ENCODE data around the gene CYP2S1.
"Not testable (repeated sequence)": the region's sequence is repeated elsewhere in the genome, so short reads cannot be mapped to it uniquely, and the experiment has no call there.

CYP2S1 gene, protein sequence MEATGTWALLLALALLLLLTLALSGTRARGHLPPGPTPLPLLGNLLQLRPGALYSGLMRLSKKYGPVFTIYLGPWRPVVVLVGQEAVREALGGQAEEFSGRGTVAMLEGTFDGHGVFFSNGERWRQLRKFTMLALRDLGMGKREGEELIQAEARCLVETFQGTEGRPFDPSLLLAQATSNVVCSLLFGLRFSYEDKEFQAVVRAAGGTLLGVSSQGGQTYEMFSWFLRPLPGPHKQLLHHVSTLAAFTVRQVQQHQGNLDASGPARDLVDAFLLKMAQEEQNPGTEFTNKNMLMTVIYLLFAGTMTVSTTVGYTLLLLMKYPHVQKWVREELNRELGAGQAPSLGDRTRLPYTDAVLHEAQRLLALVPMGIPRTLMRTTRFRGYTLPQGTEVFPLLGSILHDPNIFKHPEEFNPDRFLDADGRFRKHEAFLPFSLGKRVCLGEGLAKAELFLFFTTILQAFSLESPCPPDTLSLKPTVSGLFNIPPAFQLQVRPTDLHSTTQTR

DNA sequence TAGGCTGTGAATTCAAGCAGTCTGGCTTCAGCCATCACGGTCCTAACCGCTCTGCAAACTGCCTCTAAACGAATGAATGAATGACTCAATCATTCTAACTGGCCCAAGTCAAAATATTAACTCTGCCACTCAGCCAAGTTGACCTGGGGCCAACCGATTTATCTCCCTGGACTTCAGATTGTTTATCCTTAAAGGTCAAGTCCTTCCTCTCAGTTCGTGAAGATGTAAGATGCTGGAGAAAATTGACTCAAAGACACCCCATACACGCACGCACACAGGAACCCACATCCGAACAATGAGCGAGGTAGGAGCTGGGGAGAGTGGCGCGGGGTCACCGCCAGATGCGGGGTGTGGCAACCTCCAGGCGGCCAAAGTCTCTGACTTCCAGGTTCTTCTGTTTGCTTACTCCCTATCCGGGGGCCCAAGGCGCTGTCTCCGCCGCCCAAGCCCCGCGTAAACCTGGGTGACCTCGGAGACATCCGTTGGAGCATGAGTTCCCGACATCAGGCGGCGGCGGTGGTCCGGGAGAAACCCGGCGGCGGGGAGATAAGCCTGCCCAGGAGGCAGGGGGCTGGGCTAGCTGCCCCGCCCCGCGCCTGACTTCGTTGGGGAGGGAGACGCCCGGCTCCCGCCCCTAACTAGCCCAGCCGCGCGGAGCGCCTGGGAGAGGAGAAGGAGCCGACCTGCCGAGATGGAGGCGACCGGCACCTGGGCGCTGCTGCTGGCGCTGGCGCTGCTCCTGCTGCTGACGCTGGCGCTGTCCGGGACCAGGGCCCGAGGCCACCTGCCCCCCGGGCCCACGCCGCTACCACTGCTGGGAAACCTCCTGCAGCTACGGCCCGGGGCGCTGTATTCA lies at the start of gene CYP2S1:
CYP2S1 (plus strand) TSS at position 646 of the 856 bp plus-strand sequence; CDS start at position 692, 46 bp downstream.
- no peak for DNase-seq

DNA sequence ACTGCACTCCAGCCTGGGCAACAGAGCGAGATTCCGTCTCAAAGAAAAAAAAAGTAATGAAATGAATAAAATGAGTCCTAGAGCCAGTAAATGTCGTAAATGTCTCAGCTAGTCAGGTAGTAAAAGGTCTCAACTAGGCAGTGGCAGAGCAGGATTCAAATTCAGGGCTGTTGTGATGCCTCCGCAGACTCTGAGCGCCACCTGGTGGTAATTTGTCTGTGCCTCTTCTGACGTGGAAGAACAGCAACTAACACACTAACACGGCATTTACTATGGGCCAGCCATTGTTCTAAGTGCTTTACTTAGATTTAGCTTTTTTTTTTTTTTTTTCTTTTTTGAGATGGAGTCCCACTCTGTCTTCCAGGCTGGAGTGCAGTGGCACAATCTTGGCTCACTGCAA lies 48.6 kb upstream of the CYP2S1 start:
- peak; percentile 44 for DNase-seq

DNA sequence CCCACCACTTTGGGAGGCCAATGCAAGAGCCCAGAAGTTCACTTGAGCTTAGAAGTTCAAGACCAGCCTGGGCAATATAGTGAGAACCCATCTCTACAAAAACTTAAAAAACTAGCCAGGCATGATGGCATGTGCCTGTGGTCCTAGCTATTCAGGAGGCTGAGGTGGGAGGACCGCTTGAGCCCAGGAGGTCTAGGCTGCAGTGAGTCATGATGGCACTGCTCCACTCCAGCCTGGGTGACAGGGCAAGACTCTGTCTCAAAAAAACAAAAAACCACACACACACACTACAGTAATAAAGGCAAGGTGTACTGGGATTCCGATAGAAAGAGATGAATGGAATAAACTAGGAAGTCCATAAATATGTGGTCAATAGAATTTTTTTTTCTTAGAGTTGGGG lies 43.2 kb upstream of the CYP2S1 start:
- DNase-seq: no peak

DNA sequence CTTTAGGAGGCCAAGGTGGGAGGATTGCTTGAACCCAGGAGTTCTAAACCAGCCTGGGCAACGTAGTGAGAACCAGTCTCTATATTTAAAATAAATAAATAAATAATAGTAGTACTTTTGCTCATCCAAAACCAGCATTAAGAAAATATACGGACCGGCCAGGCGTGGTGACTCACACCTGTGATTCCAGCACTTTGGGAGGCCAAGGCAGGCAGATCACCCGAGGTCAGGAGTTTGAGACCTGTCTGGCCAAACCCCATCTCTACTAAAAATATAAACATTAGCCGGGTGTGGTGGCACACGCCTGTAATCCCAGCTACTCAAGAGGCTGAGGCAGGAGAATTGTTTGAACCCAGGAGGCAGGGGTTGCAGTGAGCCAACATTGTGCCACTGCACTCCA lies 42.0 kb upstream of the CYP2S1 start:
- DNase-seq: not testable (repeated sequence)

DNA sequence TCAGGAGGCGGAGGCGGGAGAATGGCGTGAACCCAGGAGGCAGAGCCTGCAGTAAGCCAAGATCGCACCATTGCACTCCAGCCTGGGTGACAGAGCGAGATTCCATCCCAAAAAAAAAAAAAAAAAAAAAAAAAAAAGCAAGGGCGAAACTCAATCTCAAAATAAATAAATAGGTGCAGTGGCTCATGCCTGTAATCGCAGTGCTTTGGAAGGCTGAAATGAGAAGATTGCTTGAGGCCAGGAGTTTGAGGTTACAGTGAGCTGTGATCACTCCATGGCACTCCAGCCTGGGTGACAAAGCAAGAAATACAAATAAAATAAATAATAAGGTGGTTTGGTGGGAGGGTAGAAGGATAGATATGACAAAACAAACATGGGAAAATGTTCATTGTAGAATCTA lies 39.0 kb upstream of the CYP2S1 start:
- DNase-seq: no peak

DNA sequence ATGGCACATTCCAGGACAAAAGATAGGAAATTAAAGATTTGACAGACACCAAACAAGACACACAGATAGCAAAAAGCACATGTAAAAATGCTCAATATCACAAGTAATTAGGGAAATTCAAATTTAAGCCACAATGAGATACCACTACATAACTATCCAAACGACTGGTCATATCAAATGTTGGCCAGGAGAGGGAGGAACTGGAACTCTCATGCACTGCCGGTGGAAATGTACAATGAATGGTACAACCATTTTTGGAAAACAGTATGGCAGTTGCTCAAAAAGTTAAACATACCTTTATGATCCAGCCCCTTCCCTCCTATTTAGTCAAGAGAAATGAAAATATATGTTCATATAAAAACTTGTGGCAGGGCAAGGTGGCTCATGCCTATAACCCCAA lies 36.8 kb upstream of the CYP2S1 start:
- DNase-seq: no peak

DNA sequence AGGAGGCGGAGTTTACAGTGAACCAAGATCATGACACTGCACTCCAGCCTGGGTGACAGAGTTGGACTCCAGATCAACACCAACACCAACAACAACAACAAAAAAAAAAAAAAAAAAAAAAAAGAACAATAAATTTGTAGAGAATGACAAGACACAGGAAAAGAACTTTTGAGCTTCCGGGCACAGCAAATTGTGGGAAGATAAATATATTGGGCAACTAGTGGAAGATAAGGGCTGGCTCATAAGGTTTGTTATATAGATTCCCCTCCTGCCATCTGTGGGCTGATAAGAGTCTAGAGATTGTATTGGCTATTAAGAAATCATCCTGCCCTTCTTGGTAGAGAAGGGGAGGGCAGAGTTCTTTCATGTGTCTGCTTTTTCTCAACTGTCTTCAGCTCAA lies 33.1 kb upstream of the CYP2S1 start:
- DNase-seq: no peak

DNA sequence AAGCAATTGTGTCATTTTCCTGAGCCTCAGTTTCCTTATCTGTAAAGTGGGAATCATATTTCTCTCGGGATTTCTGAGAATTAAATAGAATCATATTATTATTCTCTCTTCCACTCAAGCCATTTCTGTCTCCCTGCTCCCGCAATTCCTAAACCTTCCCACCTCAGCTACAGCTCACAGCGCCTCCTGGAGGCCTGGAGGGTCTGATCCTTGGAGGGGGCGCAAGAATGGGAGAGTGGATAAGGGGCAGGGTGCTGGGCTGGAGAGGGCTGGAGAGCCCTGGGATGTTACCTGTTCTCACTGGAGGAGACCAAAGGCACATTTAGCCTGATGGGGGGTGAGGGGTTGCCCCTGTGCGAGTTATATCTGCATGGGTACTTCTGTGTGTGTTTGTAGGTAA lies 31.1 kb upstream of the CYP2S1 start:
- DNase-seq: no peak

DNA sequence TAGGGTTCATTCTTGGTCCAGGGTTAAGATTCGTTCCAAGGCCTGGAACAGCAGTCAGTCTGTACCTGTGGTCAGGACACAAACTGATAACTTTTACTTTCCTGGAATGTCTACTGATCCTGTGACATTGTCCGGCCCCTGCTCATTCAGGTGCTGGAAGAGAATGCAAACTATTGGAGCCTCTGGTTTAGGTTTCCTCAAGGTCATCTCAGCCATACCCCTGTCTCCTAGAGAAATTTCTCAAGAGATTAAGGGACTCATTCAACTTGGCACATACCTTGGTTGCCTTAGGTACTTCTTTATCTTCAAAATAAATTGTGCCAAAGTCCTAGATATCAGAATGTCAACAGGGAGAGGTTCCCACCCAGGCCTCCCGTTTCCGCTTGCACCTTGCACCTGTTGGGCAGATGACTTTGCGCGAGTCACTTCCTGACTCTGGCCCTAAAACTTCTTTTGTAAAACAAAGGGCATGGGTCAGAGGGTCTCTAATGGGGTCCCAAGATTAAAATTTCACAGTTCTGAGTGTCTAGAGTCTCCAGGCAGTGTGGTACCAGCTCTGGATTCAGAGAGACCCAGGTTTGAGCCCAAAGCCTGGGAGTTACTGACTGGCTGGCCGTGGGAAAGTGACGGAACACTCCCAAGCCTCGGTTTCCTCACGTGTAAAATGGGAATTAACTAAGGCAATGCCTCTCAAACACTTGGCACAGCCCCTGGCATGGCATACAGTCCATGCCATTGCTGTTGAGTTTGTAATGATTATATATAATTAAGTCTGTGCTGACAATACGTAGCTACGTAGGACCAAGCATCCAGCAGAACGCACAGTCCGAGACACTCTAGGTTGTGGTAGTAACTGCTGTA lies 25.8 kb upstream of the CYP2S1 start:
- no peak for DNase-seq

DNA sequence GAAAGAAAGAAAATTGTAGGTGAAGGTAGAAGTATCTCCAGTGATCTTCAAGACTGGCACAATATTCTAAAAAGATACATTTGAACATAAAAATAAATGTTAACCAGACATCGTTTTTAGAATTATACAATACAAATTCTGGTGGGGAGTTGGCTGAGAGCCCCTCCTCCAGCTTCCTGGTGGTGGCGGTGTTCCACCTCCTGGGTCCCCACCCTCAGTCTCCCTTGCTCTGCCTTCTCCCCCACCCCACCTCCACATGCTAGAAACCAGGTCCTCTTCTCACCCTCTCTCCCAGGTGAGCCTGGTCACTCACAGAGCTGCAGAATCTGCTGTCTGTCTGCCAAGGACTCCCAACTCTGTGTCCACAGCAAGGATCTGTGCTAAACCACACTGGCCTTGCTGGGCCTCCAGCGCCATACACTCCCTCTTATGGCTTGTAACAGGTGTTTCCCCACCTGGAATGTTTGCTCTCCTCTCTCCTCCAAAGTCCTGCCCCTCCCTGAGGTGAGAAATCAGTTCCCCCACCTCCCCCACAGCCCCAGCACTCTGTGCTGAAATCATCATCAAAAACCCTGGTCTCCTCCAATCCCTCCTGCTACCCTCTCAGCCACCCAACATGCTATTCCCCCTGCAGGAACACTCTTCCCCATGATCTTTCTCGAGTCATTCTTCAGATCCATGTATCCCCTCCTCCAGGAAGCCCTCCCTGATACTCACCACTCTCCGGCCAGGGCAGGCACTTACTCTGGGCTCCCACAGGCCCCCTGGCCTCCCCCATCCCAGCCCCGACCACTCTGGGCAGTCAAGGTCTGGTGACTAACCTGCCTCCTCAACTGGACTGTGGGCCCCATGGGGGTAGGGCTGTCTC lies 20.5 kb upstream of the CYP2S1 start:
- no peak for DNase-seq

DNA sequence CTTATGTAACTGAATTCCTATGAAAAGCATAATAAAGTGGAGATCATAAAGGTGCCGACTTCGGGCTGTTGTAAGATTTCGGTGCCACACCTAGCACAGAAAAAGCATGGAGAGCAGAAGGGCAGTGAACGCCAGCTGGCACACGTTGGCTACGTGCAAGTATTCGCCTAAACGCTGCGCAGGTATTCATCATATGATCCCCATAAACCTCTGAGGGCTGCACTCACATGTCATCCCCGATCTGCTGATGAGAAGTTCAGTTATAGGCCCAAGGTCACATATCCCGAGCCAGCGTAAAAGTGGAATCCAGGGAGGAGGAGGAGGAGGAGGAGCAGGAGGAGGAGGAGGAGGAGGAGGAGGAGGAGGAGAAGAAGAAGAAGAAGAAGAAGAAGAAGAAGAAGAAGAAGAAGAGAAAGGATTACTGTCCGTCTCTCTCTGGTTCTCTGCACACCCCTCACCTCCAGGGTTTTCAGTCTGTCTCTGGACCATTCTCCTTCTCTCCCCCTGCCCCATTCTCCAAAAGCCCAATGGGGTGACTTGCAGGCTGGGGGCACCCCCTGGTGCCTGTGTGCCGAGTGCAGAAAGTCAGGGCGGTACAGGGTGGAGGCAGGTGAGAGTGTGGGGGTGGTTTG lies 18.6 kb upstream of the CYP2S1 start:
- DNase-seq: no peak

DNA sequence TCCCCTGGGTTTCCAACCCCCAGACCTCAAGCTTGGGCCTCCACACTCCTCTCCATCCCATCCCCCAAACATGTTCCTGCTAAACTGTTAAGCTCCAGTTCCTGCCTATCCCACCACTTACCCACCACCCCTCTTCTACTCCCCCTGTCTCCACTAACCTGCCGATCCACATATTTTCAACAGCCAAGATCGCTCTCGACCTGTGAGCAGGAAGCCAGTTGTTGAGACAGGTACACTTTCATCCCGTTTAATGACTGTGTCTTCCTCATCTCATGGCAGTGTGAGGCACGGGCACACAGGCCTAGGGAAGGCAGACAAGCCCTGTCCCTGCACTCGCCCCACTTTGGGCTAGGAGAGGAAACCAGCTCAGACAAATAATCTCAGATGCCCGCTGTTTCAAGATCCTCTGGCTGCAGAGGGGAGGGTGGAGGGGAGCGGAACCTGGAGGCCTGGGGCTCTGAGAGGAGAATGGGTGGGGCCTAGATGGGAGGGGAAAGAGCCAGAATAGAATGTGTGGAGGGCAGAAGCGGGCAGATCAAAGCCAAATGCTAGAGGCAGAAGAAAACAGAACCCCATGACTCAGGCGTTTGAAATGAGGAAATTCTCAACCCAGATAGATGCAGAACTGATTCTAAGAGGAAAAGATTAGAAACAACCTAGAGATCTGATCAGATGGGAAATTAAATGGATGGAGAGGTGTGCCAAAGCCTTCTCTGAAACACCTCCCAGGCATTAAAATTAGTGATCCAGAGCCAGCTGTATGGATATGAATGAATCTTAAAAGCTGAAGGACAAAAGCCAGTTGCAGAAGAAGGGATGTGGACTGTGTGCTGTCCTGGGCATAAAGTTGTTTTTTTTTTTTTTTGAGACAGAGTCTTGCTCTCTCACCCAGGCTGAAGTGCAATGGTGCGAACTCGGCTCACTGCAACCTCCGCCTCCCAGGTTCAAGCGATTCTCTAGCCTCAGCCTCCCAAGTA lies 16.9 kb upstream of the CYP2S1 start:
- no peak for DNase-seq

DNA sequence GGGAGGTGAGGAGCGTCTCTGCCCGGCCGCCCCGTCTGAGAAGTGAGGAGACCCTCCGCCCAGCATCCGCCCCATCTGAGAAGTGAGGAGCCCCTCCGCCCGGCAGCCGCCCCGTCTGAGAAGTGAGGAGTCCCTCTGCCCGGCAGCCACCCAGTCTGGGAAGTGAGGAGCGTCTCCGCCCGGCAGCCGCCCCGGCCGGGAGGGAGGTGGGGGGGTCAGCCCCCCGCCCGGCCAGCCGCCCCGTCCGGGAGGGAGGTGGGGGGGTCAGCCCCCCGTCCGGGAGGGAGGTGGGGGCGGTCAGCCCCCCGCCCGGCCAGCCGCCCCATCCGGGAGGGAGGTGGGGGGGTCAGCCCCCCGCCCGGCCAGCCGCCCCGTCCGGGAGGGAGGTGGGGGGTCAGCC lies 12.8 kb upstream of the CYP2S1 start:
- not testable (repeated sequence) for DNase-seq

DNA sequence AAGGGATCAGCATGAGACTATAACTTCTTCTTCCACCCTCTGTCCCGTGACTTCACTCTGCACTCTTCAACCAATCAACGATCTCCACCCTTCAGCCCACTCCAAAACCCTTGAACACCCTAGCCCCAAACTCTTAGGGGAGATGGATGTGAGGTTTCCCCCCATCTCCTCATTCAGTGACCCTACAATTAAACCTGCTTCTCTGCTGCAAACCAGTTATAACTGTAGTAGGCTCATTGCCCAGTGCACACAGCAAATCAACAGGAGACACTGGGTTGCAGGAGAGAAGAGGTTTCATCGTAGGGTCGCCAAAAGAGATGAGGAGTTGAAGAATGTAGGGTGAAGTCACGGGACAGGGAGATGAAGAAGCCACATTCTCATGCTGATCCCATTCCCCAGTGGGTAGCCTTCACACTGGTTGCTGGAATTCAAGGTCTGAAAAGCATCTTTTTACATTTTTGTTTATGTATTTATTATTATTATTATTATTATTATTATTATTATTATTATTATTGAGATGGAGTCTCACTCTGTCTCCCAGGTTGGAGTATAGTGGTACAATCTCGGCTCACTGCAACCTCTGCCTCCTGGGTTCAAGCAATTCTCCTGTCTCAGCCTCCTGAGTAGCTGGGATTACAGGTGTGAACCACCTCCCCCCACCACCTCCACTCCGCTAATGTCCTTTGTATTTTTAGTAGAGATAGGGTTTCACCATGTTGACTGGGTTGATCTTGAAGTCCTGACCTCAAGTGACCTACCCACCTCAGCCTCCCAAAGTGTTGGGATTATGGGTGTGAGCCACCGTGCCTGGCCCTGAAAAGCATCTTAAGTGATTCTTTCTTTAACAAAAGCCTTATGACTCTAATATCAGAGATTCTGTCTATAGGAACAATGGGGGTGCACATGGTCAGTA lies 5.8 kb upstream of the CYP2S1 start:
- DNase-seq: no peak

DNA sequence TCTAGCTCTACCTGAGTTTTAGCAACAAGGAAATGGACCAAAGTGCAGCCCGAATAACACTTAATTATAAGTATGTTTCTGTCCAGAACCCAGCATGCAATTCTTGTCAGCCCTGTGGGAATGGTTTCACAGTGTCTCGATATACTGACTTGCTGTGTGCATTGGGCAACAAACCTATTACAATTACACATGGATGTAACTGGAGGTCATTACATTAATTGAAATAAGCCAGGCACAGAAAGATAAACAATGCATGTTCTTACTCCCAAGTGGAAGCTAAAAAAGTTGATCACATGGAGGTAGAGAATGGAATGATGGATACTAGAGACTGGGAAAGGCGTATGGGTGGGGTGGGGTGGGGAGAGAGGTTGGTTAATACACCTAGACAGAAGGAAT lies 5.1 kb upstream of the CYP2S1 start:
- no peak for DNase-seq

DNA sequence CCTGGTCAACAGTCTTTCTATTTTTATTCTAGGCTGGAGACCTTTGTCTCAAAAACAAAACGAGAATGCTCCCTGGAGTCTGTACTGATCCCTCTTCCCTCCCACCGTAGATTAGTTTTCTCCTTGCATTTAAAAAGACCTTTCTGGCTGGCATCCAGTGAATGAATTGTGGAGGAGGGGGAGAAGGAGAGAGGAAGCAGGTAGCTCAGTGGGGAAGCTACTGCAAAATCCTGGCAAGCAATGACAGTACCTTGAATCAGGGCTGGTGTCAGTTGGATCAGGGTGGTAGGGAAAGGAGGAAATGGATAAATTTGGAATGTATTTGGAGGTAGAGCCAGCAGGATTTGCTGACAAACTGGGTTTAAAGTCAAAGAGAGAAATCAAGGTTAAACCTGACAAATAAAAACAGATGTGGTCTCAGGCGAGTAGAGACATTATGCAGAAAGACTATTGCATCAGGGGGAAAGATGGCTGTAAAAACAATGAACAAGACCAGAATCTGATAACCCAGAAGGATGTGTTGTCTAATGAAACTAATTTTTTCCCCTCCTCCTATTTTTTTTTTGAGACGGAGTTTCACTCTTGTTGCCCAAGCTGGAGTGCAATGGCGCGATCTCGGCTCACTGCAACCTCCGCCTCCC lies 3.5 kb upstream of the CYP2S1 start:
- no peak for DNase-seq

DNA sequence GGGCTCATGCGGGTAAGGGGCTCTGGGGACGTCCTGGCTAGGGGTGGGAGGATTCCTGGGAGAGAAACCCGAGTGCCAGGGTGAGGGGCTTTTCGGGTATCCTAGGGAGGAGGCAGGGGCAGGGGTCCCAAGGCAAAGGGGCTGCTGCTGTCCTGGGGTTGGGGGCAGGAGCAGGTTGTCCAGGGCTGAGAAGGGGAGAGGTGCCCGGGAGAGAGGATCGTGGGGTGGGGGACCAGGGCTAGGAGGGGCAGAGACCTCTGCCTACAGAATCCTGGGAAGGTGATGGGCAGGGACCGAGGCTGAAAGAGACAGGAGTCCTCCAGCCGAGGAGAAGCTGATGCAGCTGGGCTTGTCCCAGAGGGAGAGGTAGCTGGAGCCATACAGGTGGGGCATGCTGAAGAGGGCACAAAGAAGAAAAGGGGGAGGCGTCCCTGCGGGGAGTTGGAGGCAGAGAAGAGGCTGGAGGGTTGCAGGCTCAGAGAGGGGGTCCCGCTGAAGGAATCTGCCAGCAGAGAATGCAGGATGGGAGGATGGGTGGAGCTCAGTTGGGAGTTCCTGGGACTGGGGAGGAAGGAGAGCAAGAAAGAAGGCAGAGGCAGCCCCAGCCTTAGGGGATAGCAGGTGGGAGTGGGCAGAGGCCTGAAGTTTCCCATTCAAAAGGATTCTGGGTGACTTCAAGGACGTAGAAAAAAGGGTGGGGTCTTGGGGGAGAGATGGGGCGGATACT lies 574 bp downstream of the CYP2S1 start:
- no peak for DNase-seq

DNA sequence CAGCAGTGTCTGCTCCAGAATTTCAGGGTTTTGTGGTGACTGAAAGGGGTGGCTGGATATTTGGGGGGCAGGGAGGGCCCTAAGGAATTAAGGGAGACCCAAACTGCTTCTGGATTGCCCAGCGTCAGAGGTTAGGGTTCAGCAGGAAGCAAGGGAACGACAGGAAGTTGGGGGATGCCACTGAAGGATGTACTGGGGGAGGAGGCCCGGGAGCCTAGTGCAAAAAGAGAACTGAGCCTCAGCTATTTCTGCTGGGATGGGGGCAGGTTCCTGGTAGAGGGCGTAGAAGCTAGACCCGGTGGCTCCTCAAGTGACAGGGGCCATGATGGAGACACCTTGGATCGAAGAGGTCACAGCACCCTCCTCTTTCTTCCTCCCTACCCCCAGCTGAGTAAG lies 1.1 kb downstream of the CYP2S1 start:
- DNase-seq: no peak

All from NCI-H146 (cell line).